CD4-positive, alpha-beta T cell treated with Interleukin-4 for 1 hour (primary cell): ENCODE results near the gene SIPA1L3.
"Not testable (repeated sequence)": the region's sequence is repeated elsewhere in the genome, so short reads cannot be mapped to it uniquely, and the experiment has no call there.

Source experiments
- DNase-seq, 2 donors: peaks; one replicate each; pipeline ENCODE4 v3.0.0-alpha.2; 2020 to 2022

Gene SIPA1L3

DNA sequence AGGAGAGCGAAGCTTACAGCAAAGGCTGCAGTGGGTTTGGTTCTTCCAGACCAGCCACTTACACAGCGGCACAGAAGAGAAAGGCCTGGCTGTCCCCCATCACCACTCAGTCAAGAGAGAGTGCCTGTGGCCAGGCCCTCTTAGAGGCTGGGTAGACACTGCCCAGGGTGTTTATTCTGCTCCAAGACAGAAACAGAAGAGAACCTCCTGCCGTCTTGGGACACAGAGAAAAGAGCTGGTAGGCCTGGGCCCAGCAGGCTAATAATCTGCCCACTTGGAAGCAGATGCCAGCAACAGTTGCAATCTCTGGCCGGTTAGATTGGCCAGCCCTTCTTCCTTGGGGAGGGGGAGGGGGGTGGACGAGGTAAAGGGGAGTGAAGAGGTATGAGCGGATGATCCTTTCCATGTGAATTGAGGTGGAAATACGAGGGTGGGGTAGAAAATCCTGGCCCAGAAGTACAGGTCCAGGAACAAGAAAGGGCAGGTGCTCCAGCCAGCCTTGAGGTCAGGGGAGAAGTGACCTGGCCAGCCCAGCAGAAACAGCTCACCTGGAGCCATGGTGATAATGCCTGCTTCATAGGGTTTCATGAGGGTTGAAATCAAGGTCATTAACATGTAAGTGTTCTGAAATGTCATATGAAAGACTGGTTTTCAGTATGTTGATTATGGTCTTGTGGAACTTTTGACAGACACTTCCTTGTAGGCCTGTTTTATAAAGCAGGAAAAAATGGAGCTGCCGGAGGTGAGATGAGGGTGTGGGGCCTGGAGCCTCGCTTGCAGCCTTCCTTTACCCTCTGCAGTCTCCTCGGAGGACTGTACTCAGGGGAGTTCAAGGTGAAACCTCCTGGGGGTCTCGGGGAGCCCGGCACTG lies 116.9 kb downstream of the SIPA1L3 start:
- no peak for DNase-seq

DNA sequence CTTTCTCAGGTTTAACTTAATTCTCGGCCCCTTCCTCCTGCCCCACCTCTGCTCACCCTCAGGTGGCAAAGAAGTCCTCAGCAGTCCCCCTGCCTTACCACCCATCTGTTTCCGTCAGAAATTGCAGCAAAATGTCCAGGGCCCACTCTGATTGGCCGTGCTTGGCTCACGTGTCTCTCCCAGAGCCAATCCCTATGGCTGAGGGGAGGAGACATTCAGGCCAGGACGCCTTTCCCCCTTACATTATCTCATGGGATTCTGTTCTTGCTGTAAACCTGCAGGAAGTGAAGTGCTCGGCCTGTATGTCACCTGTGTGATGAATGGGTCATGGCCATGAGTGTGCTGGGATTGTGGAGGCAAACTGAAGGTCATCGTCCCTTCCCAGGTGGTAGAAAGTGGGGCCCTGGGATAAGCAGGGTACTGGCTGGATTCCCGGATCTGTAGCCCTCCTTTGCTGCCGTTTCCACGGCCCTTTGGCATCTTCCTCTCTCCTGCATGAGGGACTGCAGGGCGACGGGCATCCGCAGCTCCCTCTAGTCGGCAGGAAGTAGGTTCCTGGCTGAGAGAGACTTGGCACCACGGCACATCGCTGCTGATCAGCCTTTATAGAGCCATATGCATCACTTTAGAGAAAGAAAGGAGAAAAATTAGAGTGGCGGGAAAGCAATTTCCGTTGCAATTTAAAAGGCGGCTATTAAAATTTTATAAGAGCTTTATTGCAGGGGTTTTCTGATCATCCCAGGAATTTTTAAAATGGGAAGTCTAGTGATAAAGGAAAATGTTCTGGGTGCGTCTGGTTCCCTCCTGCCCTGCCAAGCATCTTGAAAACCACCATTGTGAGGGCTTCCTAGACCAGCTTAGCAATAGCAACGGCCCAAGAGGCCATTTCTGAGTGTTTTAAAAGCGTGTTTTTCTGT lies 118.2 kb downstream of the SIPA1L3 start:
- no peak for DNase-seq

DNA sequence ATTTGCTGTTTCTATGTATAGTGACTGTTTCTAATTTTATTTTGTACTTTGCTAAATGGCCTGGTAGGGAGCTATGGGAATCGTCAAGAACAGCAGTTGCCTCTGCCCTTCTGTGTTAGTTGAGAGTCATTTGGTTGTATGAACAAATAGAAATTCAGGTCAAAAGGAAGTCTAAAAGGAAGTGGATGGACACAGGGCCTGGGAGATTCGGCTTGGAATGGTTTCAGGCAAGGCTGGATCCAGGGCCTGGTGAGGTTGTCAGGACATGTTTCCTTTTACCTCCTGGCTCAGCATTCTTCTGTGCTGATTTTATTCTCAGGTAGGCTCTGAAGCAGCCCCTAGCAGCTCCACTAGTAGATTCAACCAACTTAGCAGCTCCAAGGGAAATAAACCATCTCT lies 118.9 kb downstream of the SIPA1L3 start:
- no peak for DNase-seq

DNA sequence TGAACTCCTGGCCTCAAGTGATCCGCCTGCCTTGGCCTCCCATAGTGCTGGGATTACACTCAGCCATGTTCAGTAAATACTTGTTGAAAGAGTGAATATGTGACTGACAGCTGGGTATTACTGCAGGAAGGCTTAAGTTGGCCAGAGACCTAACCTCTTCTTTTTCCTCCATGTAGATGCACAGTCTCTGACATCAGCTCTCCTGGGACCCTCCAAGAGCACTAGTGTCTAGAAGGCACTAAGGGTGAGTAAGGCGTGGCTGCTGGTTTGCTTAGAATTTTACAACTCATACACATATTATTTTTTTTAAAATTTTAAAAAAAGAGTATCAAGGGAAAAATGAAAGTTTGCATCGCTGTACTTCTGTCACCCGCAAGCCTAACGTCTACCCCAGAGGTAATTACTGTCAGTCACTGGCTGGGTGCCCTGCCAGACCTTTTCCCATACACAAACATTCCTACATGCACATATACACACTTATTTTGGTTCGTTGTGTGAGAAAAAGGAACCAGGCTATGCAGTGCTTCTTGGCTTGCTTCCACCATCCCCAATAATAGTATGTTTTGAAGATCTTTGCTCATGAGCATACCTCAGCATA lies 122.0 kb downstream of the SIPA1L3 start:
- no peak for DNase-seq

DNA sequence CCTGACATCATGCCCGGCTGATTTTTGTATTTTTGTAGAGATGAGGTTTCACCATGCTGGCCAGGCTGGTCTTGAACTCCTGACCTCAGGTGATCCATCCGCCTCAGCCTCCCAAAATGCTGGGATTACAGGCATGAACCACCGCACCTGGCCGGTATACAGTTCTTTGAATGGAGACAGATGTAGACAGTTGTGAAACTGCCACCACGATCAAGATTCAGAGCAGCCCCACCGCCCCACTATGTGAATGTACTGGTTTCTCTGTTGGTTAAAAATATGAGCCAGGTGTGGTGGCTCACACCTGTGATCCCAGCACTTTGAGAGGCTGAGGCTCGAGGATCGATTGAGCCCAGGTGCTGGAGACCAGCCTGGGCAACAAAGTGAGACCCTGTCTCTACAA lies 123.0 kb downstream of the SIPA1L3 start:
- not testable (repeated sequence) for DNase-seq

DNA sequence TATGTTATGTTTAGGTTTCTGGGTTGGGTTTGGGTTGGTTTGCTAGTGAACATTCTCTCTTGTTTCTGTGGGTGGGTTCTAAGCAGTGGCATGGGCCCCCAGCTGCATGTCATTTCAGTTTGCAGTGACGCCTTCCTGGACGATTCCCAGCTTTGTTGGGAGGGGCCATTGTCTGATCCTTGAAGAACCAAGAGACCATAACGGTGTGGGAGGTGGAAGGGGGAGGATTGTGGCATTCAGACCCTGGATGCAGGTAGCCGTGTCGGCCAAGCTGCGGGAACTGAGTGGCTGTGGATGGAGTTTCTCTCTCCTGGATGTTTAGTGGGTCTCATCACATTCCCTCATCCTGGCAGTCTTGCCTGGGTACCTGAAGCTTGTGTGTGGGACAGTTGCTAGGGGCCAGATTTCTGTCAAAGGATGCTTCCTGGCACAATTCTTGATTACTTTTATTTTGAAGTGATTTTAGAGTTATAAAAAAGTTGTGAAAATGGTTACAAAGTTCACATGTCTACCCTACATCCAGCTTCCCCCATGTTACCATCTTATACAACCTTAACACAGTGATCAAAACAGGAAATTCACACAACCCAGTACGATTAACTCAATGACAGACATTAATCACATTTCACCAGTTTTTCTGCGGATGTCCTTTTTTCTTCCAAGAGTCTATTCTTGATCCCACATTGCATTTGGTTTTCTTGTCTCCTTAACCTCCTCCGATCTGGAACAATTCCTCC lies 123.8 kb downstream of the SIPA1L3 start:
- no peak for DNase-seq

DNA sequence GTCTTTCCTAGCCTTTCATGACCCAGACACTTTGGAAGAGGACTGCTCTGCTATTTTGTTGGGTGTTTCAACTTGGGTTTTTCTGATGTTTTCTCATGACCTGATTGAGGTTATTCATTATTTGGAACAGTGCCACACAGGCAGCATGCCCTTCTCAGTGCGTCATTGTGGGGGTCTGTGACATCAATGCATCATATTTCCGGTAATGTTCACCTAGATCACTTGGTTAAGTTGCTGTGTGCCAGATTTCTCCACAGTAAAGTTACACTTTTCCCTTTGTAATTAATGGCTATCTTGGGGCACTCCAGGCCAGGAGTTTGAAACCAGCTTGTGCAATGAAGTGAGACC lies 124.4 kb downstream of the SIPA1L3 start:
- no peak for DNase-seq

DNA sequence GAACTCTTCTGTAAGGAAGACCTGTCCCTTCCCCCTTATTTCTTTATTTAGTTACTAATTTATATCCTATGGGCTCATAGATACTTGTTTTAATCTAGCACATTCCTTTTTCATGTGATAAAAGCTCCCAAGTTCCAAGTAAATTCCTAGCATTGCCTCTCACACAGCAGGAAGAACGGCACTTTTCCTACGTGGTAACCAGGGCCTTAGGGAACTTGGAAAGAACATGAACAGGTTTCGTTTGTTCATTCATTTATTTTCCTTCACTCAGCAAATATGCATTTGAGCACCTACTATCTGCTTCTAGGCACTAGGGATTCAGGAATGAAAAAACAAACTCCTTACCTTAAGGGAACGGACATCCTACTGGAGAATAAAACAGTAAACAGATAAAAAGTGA lies 125.1 kb downstream of the SIPA1L3 start:
- DNase-seq, result no peak

DNA sequence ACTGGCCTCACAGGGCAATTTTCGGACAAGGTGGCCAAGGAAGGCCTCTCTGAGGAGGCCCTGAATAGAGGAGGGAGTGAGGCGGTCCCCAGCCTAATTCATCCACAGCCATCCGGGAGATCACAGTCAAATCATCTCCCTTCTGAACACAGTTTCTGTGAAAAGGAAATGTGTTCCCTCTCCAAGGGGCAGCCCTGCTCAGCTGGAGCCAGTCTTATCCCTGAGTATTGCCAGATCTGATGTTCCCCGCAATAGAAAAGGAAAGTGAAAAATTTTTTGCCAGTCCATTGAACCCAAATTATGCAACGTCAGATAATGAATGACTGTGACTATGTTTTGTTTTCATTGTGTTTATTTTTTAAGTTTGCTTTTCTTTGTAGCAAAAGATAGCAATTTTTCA lies 125.9 kb downstream of the SIPA1L3 start:
- no peak for DNase-seq

DNA sequence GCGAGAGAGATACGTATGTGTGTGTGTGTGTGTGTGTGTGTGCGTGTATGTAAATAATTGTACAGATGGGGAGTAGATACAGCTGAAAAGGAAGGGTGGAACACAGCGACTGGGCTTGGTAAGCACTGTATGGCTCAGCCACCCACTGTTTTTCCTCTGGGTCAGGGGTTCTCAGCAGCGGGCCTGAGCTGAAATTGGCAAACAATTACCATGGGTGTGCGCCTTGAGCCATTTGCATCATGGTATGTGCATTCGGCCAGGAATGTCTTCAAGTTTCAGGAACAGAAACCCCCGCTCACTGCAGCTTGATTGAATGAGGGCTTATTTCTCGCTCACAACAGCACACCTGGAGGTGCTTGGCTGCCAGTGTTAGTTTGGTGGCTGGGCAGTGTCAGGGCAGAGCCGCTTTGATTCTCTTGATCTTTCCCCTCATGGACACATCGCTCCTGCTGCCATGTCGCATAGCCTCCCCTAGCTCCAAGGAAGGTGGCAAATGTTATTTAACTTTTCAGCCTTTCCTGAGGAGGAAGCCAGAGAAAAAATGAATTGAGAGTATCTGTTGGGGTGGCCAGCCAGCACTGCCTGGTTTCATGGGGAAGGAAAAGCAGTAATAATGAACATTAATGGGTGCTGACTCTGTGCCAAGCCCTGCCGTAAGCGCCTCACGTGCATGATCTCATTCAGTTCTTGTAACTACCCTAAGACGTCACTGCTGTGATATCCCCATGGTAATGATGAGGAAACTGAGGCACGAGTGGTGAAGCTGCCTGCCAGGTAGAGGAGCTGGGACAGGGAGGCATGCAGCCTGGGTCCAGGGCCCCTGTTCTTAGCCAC lies 126.9 kb downstream of the SIPA1L3 start:
- peak in 1 of 2 donors; percentile 66 for DNase-seq

DNA sequence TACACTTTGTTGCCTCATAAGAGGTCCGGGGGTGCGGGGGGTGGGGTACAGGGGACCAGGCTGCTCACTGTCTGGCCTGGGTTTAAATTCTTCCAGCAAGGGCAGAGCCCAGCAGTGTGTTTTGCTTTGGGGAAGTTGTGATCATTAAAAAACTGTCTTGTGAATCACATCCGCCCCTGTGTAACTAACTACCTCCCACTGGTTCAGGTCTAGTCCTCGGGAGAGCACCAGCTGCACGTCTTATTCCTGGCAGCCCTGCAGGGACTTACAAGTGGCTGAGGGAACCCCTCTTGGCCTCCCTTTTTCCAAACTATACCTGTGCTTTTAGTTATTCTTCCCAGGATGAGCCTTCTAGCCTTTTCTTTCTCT lies 127.5 kb downstream of the SIPA1L3 start:
- DNase-seq, result peak in 1 of 2 donors; percentile 42

DNA sequence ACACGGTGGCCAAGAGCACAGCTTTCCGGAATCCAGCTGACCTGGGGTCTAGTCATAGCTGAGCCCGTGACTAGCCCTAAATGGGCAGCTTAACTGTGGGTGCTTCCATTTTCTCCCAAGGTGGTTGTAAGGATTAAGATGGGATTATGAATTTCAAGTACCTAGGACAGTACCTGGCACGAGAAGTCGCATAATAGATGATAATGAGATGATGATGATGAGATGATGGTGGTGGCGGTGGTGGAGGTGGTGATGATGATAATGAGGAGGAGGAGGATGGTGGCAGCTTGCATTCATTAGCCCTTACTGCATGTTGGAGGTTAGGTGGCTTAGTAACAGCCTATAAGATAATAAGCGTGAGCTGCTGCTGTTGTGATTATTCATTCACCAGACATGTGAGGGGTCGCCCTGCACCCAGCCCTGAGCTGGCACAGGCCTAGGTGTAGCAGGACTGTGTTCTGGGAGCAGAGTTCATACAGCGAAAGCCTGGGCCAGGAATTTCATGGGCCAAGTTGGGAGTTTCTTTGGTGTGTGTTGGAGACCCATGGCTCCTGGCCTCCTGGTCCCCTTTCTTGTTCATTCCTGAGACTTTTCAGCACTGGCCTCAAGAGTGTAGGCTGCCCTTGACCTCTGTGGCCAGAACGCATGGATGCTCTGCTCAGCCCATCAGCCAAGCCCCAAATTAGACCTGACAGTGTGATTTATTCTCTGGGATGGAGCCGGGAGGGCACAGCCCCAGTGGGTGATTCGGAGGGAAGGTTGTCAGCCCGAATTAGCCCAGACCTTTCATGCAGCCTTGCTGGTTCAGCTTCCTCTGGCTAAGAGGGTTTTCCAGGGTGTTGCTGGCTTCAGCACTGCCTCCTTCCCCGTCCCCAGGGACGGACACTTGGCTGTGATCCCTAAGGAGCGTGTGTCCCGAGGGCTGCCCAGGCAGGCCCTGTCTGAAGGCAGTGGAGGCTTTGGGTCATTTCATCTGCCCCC lies 128.8 kb downstream of the SIPA1L3 start:
- no peak for DNase-seq

DNA sequence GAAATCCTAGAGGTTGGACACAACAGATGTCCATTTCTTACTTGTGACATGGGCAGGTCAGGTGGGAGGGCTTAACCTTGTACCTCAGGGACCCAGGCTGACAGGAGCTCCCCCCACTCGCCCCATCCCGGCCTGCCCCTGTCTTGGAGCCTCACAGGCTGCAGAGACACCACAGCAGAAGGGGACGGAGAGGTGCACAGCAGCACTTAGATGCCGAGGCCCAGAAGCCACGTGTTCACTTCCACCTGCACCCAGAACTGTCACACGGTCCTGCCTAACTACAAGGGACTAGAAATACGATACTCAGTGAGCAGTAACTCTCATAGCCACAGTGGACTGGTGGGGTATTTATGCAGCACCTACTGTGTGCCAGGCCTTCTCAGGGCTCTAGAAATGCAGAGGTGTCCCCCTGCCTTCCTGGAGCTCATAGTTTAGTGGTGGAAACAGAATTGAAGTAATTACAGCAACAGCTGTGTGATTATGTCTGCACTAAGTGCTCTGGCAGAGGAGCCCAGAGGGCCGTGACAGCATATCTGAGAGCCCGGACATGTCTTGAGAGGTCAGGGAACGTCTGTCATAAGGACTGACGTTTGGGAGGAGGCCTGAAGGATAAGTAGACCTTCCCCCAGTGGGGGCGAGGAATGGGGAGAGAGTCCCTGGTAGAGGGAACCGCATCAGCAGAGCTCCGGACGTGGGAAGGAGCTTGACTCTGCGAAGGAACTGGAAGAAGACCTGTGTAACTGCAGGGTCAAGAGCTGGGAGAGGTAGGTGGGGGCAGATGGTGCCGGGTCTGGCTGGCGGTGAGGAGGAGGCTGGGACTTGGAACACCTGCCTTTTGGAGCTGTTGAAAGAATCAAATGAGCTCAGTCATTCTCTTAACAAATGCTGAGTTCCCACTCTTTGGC lies 130.0 kb downstream of the SIPA1L3 start:
- no peak for DNase-seq

DNA sequence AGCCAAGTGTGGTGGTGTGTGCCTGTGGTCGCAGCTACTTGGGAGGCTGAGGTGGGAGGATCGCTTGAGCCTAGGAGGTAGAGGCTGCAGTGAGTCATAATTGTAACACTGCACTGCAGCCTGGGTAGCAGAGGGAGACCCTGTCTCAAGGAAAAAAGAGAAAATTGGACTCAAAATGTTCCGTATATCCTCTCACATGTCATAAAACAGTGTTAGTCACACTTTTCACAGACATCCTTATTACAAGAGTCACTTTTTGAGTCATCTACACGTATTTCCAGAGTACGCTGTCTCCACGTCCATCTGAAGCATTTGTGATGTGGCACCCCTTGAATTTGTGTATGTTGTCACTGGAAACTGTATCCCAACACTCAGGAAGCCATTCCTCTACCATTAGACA lies 133.0 kb downstream of the SIPA1L3 start:
- DNase-seq, result no peak

DNA sequence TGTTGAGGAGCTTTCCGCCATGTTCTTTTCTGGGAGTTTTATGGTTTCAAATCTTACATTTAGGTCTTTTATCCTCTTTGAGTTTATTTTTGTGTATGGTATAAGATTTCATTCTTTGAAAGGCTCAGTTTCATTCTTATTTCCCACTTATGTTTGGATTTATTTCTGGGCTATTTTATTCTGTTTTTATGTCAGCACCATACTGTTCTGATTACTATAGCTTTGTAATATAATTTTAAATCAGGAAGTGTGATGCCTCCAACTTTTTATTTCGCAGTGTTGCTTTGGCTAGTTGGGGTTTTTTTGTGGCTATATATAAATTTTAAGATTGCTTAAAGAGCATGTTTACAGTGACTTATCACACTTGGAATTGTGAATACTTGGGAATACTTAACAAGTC lies 135.1 kb downstream of the SIPA1L3 start:
- DNase-seq, result no peak

DNA sequence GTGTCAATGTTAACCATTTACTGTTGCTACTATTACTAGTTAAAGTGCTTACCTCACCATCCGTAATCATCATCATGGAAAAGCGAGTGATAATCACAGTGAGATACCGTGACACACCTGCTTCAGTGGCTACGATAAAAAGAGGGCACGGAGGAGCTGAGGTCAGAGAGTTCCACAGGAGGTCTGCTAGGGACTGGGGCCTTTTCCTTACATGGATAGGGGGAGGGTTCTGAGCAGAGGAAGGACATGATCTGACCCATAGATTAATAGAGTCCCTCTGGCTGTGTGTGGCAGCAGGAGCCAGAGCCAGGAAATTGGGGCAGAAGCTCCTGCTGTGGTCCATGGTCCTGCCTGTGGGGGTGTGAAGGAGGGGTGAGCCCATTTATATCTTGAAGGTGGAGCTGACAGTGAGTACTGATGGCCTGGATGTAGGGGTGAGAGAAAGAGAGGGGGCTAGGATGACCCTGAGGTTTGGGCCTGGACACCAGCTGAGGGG lies 136.7 kb downstream of the SIPA1L3 start:
- no peak for DNase-seq

DNA sequence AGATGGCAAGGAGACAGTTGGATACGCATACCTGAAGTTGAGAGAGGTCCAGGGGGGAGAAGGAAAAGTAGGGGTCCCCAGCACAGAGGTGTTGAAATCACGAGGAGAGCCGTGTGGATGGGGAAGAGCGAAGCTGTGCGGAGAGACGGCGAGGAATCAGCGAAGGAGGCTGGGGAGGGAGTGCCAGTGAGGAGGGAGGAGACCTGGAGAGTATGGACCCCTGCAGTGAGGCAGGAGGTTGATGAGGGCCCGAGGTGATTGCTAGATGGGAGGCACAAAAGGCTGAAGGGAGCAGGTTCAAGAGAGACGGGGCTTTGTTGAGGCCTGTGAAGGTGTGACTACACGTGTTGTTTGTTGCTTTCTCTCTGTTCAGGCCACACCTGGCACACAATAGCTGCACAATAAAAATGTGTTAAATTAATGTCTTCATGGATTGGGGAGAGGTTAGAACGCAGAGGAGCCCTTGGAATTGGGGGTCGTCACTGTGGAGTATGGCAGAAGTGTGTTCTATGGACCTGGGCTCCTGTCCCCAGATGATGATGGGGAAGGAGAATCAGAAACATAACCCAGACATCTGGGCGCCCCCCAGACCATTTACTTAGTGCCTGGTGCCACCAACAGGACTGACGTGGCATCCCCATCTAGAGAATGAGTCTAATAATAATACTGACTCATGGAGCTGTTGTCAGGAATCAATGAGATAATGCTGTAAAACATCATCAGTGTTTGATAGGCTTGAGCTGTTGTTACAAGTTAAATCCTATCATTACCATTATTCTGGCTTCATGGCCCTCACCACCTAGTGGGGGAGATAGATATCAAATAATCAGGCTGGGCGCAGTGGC lies 137.5 kb downstream of the SIPA1L3 start:
- DNase-seq, result no peak

DNA sequence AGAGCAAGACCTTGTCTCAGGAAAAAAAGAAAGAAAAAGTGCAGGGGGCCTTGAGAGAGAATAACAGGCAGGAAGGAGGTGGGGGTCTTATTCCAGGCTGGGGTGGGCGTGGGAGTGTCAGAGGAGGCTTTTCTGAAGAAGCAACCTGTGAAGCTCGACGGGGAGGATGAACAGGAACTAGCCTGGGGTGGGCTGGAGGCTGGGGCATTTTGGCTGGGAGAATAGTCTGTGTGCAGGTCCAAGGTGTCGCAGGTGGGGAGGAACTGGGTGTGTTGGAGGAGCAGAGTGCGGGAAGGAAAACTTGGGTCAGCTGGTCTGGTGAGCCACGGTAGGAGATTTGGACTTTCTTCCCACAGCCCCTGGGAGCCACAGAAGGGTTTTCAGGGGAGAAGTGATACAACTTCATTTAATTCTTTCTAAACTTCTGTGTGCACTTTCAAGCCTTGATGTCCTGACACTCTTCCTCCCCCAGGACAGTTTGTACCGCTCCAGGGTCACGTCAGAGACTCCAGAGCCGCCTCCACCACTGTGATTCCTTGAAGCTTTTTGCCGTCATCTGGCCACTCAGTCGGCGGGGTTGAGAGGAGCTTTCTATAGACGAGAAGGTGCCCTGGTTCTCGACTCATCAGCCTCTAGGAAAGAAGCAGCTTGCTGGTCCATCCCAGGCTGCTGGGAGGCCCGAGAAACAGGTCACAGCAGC lies 138.7 kb downstream of the SIPA1L3 start:
- no peak for DNase-seq
